BE2C (cell line): ENCODE measurements around the gene ELOVL7.
"Not testable (repeated sequence)": the region's sequence is repeated elsewhere in the genome, so short reads cannot be mapped to it uniquely, and the experiment has no call there.

Source experiments
- DNase-seq: peaks from one replicate; pipeline ENCODE4 v3.0.0-alpha.2; 2020
- H3K27me3 ChIP-seq: fragments of 250-450 bp; sonication (Bioruptor Pico); 2 replicates; pipeline ENCODE4 v1.5.1; 2020; ENCODE audit warnings: mild to moderate bottlenecking
- H3K36me3 ChIP-seq: fragments of 250-450 bp; sonication (Bioruptor Pico); 2 replicates; pipeline ENCODE4 v1.5.1; 2020; ENCODE audit warnings: mild to moderate bottlenecking
- H3K4me1 ChIP-seq: fragments of 250-450 bp; sonication (Bioruptor Pico); 2 replicates; pipeline ENCODE4 v1.5.1; 2020
- H3K4me3 ChIP-seq: 2 replicates; pipeline ENCODE4 v1.5.1; 2011; ENCODE audit warnings: low read depth, low read length
- H3K9me3 ChIP-seq: fragments of 250-450 bp; sonication (Bioruptor Pico); 2 replicates; pipeline ENCODE4 v1.5.1; 2020
- TF ChIP-seq, protein P1 (sequence below): IDR thresholded peaks from 2 replicates; pipeline ENCODE4 v1.5.1; 2012; ENCODE audit warnings: mild to moderate bottlenecking, low read depth, low read length

Gene ELOVL7

DNA sequence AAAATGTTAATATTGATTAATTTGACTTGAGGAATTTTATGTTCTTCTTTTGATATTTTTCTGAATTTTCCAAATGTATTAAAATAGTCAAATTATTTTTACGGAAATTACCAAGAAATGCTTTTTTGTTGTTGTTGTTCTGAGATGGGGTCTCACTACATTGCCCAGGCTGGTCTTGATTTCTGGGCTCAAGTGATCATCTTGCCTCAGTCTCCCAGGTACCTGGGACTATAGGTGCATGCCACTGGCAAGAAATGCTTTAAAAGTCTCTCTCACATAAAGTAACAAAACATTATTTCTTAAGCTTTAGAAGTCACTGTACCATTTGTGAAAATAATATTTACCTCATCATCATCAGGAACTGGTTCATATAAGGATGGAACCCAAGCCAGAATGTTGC is 43.0 kb upstream of the ELOVL7 start:
- H3K4me1 ChIP-seq = no peaks in the 10 kb centered on the region; the same call in 1 of the 2 replicates
- TF ChIP-seq, protein P1, sequence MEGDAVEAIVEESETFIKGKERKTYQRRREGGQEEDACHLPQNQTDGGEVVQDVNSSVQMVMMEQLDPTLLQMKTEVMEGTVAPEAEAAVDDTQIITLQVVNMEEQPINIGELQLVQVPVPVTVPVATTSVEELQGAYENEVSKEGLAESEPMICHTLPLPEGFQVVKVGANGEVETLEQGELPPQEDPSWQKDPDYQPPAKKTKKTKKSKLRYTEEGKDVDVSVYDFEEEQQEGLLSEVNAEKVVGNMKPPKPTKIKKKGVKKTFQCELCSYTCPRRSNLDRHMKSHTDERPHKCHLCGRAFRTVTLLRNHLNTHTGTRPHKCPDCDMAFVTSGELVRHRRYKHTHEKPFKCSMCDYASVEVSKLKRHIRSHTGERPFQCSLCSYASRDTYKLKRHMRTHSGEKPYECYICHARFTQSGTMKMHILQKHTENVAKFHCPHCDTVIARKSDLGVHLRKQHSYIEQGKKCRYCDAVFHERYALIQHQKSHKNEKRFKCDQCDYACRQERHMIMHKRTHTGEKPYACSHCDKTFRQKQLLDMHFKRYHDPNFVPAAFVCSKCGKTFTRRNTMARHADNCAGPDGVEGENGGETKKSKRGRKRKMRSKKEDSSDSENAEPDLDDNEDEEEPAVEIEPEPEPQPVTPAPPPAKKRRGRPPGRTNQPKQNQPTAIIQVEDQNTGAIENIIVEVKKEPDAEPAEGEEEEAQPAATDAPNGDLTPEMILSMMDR = no peak
- H3K27me3 ChIP-seq = no peaks in the 10 kb centered on the region
- H3K36me3 ChIP-seq = peaks cover 3% of the 10 kb centered on the region; the same call in 1 of the 2 replicates
- no peak for DNase-seq
- no peaks in the 10 kb centered on the region for H3K9me3 ChIP-seq
- H3K4me3 ChIP-seq = no peak overlapping the region

DNA sequence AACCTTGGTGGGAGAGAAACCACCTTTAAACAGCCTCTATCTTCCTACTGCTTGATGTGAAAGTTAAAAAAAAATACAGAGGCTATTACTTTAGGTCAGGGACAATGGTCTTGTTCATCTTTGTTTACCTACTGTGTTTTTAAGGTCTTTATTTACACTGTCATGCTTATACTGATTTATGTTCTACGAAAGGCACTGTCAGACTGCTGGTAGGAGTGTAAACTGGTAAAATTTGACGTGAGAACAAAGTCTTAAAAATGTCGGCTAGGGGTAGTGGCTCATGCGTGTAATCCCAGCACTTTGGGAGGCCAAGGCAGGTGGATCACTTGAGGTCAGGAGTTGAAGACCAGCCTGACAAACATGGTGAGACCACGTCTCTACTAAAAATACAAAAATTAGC is 42.1 kb upstream of the ELOVL7 start:
- Histone ChIP-seq H3K36me3 (peaks cover 3% of the 10 kb centered on the region; the same call in 1 of the 2 replicates), H3K4me3 (no peak overlapping the region), H3K27me3 (no peaks in the 10 kb centered on the region), H3K4me1 (no peaks in the 10 kb centered on the region), H3K9me3 (no peaks in the 10 kb centered on the region)
- no peak for DNase-seq
- TF ChIP-seq, protein P1 = no peak

DNA sequence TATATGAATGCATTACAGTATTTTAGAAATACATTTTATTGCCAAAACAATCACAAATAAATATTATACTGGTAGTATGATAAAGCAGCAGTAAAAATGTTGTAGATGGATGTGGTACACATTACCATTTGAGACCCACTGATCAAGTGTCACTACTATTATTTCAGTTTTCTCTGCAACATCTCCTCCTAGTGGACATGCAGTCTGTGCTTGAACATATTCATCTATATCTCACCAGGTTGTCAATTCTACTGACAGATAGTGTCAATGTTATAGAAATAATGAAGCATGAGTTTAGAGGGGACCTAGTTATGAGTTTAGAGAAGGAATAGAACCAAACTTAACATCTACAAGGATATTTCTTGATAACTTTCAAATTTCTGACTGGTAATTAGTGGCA is 39.2 kb upstream of the ELOVL7 start:
- Histone ChIP-seq H3K36me3 (no peaks in the 10 kb centered on the region), H3K4me1 (no peaks in the 10 kb centered on the region)
- TF ChIP-seq, protein P1 = peak; percentile 46

DNA sequence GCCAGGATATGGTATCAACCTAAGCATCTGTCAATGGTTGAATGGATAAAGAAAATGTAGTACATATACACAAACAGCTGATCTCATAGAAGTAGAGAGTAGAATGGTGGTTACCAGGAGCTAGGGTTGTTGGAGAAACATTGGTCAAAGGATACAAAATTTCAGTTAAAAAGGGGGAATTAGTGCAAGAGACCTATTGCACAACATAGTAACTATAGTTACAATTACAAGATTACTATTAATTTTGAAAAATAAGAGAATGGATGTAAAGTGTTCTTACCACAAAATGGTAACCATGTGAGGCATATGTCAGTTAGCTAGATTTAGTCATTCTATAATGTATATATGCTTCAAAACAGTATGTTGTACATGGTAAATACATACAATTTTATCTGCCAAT is 28.8 kb upstream of the ELOVL7 start:
- H3K4me3 ChIP-seq = no peak overlapping the region
- no peaks in the 10 kb centered on the region for H3K27me3 ChIP-seq
- TF ChIP-seq, protein P1 = no peak
- H3K4me1 ChIP-seq = no peaks in the 10 kb centered on the region
- H3K9me3 ChIP-seq = no peaks in the 10 kb centered on the region; the same call in 1 of the 2 replicates
- no peak for DNase-seq
- no peaks in the 10 kb centered on the region for H3K36me3 ChIP-seq

More for the DNA sequence above, 39.2 kb upstream of the ELOVL7 start:
- Histone ChIP-seq H3K27me3 (no peaks in the 10 kb centered on the region), H3K4me3 (no peak overlapping the region), H3K9me3 (no peaks in the 10 kb centered on the region)
- no peak for DNase-seq

DNA sequence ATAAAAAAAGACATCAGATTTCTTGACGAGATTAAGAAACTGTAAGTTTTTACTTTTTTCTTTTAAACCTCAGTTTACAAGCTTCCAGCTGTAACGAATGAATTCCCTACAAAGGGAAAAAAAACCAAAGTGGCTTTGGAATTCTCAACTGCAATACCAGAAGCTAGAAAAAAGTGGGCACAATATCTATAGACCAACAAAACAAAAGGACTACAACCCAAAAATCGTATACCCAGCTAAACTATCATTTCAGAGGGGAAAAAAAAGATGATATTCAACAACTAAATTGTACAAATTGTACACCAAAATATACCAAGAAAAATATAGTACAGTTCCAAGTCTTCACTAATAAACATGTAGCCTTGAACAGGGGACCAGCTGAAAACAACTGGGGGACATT is 26.8 kb upstream of the ELOVL7 start:
- H3K27me3 ChIP-seq = no peaks in the 10 kb centered on the region

DNA sequence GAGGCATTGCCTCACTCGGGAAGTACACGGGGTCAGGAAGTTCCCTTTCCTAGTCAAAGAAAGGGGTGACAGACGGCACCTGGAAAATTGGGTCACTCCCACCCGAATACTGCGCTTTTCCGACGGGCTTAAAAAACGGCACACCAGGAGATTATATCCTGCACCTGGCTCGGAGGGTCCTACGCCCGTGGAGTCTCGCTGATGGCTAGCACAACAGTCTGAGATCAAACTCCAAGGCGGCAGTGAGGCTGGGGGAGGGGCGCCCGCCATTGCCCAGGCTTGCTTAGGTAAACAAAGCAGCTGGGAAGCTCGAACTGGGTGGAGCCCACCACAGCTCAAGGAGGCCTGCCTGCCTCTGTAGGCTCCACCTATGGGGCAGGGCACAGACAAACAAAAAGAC is 16.5 kb upstream of the ELOVL7 start:
- H3K36me3 ChIP-seq, H3K4me1 ChIP-seq, DNase-seq, H3K27me3 ChIP-seq, H3K4me3 ChIP-seq, H3K9me3 ChIP-seq: not testable (repeated sequence)

More for the DNA sequence above, 26.8 kb upstream of the ELOVL7 start:
- TF ChIP-seq, protein P1 = no peak
- Histone ChIP-seq H3K9me3 (no peaks in the 10 kb centered on the region), H3K4me1 (no peaks in the 10 kb centered on the region), H3K4me3 (no peak overlapping the region), H3K36me3 (no peaks in the 10 kb centered on the region)
- no peak for DNase-seq

DNA sequence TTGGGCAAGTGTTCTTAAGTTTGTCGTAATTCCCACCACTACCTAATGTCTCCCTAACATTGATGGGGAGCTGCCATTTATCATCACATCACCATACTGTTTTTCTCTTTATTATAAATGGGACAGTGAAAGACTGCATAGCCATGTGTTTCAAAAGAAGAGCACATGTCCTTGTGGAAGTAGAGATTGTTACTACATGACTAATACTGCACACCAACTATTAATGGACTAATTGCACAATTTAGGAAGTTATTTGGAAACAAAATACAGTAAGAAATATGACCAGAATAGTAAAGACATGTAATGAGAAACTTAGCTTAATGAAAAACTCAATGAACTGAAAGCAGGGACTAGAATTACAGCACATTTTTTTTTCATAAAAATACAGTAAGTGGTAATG is 12.0 kb upstream of the ELOVL7 start:
- DNase-seq = no peak
- TF ChIP-seq, protein P1 = no peak
- H3K9me3 ChIP-seq = no peaks in the 10 kb centered on the region
- no peak overlapping the region for H3K4me3 ChIP-seq
- H3K27me3 ChIP-seq = no peaks in the 10 kb centered on the region
- H3K4me1 ChIP-seq = no peaks in the 10 kb centered on the region
- no peaks in the 10 kb centered on the region for H3K36me3 ChIP-seq
